SK-N-MC (cell line): Measurements from ENCODE around the gene BTRC.

Experiments used
- DNase-seq: peaks from one replicate; pipeline ENCODE4 v3.0.0-alpha.2; 2011; ENCODE audit warnings: low read depth, low spot score
- H3K27ac ChIP-seq: fragments of 200-600 bp; sonication (generic); 2 replicates; pipeline ENCODE4 v1.5.1; 2016; ENCODE audit warnings: mixed run types
- H3K36me3 ChIP-seq: fragments of 200-600 bp; sonication (generic); 2 replicates; pipeline ENCODE4 v1.6.1; 2017; ENCODE audit warnings: antibody characterized with exemption, low read length, mixed read lengths; ENCODE audit not compliant: insufficient read depth
- H3K4me3 ChIP-seq: fragments of 200-600 bp; sonication (generic); 2 replicates; pipeline ENCODE4 v1.5.1; 2016
- H3K9ac ChIP-seq: fragments of 200-600 bp; sonication (generic); 2 replicates; pipeline ENCODE4 v1.8.0; 2017; ENCODE audit warnings: mixed run types, mixed read lengths; ENCODE audit not compliant: insufficient read length
- H3K9me3 ChIP-seq: fragments of 200-600 bp; sonication (generic); 2 replicates; pipeline ENCODE4 v1.6.1; 2017; ENCODE audit warnings: low read depth, mild to moderate bottlenecking, antibody characterized with exemption, low read length, moderate library complexity, mixed read lengths
- EZH2 ChIP-seq: fragments of 200-600 bp; sonication (generic); IDR thresholded peaks from one replicate; pipeline ENCODE4 v1.6.1; 2017; ENCODE audit warnings: antibody characterized with exemption
- FOXP2 ChIP-seq: optimal IDR thresholded peaks from 2 replicates; pipeline ENCODE3; 2011; ENCODE audit warnings: mild to moderate bottlenecking, moderate library complexity; ENCODE audit not compliant: insufficient read depth; ENCODE audit errors: extremely low read length, control extremely low read depth
- POLR2AphosphoS5 ChIP-seq: IDR thresholded peaks from 2 replicates; pipeline ENCODE4 v1.6.1; 2012; ENCODE audit warnings: mild to moderate bottlenecking, low read depth, low read length, borderline replicate concordance

Gene BTRC

DNA sequence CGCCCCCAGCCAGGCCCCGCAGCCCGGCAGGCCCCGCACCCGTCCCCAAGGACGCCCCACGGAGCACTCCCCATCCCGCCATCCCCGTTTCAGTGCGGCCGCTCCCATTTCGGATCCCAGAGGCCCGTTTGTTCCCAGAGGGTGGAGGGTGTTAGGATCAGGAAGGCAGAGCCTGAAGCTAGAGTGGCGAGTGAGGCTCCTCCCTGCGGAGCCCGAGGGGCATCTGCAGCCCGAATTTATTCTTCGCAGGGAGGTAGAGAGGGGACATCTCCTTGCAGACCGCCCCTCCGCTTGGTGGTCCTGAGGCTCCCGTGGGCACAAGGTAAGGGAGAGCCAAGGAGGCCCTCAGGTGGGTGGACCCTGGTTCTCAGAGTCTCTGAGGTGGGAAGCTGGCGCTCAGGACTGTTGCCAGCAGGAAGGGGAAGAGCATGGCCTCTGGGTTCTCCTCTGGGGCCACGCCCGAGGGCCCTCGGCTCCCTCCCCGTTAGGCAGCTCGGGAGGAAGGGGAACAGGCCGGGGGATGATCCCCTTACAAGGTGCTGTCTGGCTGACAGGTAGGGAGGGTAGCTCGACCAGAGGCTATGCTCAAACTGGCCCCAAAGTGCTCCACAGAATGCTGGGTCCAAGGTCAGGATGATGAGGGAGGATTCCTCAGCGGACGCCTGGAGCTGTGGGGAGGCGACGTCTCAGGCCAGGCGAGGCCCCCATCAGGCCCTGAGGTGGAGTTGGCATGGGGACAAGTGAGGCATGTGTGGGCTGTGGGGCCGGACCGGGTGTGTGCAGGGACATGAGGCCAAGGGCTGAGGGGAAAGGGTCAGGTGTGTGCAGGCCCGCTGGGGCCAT is 216.7 kb downstream of the BTRC start:
- TF ChIP-seq POLR2AphosphoS5: no peak
- no peak for TF ChIP-seq EZH2
- TF ChIP-seq FOXP2: no peak
- Histone ChIP-seq H3K36me3 (no peaks in the 10 kb centered on the region), H3K9ac (no peak overlapping the region), H3K27ac (no peak overlapping the region), H3K9me3 (no peaks in the 10 kb centered on the region), H3K4me3 (peak overlapping the region; percentile 76)
- DNase-seq: no peak

DNA sequence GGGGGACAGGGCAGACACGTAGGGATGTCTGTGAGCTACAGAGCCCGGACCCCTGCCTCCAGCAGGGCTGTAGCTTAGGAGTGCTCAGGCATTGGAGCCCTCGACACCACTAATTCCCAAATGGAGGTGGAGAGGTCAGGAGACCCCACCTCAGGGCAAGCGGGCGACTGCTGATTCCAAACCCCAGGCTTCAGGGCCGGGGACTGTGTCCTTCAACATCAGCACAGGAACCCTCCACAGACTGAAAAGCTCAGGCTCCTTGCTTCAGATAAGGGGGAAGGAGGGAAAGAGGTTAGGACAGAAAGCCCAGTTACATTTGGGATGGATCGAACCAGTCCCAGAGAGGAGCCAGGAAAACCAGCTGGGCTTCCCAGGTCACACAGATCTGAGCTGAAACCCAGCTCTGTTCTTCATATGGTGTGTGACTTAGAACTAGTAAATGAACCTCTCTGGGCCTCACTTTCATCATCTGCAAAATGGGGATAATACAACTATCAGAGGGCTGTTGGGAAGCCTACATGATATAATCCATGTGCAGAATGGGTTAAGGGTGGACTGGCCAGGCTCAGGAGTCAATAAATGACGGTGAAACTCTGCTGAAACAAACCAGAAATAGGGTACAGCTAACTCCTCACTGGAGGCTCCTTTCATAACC is 217.4 kb downstream of the BTRC start:
- Histone ChIP-seq H3K9me3 (no peaks in the 10 kb centered on the region), H3K4me3 (no peak overlapping the region), H3K9ac (no peak overlapping the region), H3K27ac (no peak overlapping the region), H3K36me3 (no peaks in the 10 kb centered on the region)
- no peak for DNase-seq
- no peak for TF ChIP-seq EZH2
- no peak for TF ChIP-seq POLR2AphosphoS5
- no peak for TF ChIP-seq FOXP2

DNA sequence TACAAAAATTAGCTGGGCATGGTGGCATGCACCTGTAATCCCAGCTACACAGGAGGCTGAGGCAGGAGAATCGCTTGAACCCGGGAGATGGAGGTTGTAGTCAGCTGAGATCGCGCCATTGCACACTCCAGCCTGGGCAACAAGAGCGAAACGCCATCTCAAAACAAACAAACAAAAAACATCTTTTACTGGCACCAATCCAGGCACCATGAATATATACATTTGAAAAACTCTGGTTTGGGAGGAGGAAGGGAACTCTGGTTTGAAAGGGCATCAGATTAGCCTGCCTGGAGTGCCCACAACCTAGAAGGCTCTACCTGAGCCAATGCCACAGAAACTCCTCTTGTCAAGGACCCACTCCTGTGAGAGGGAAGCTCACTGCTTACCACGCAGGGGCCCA is 218.2 kb downstream of the BTRC start:
- Histone ChIP-seq H3K27ac (no peak overlapping the region), H3K4me3 (no peak overlapping the region), H3K9me3 (no peaks in the 10 kb centered on the region), H3K36me3 (no peaks in the 10 kb centered on the region), H3K9ac (no peak overlapping the region)
- no peak for DNase-seq
- no peak for TF ChIP-seq EZH2
- no peak for TF ChIP-seq POLR2AphosphoS5

- H3K9me3 ChIP-seq: no peaks in the 10 kb centered on the region
- no peak for TF ChIP-seq POLR2AphosphoS5
- TF ChIP-seq FOXP2: no peak
- no peak for TF ChIP-seq EZH2
- DNase-seq: no peak
- H3K27ac ChIP-seq: no peak overlapping the region
- H3K36me3 ChIP-seq: no peaks in the 10 kb centered on the region
- H3K4me3 ChIP-seq: no peak overlapping the region
- H3K9ac ChIP-seq: no peak overlapping the region
These were observed 218.8 kb downstream of the BTRC start for GRCh38 chr10:101572785-101573184.

GRCh38 chr10:101573885-101574753 is 220.2 kb downstream of the BTRC start:
- H3K9ac ChIP-seq: no peak overlapping the region
- DNase-seq: no peak
- TF ChIP-seq FOXP2 (no peak), POLR2AphosphoS5 (no peak), EZH2 (no peak)
- H3K4me3 ChIP-seq: peak overlapping the region; percentile 28
- H3K9me3 ChIP-seq: no peaks in the 10 kb centered on the region
- no peak overlapping the region for H3K27ac ChIP-seq
- no peaks in the 10 kb centered on the region for H3K36me3 ChIP-seq

DNA sequence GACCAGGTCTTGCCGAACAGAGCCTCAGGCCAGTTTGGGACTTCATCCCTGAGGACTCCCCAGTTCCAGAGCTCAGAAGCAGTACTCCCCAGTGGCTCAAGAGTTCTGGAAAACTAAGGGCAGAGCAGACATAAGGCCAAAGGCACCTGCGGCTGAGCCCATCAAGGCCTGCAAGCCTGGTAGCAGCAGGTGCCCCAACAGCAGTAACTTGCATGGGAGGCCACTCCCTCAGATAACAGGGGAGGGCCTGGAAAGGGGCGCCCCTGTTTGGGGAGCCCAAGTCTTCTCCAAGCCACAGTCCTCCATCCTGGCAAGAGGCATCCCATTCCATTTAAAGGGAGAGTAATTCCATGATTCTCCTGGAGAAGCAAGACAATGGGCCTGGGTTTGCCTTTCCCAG is 221.1 kb downstream of the BTRC start:
- Histone ChIP-seq H3K4me3 (no peak overlapping the region), H3K9ac (no peak overlapping the region)

GRCh38 chr10:101575580-101576210 is 221.7 kb downstream of the BTRC start:
- no peak overlapping the region for H3K27ac ChIP-seq
- no peaks in the 10 kb centered on the region for H3K36me3 ChIP-seq
- no peak overlapping the region for H3K4me3 ChIP-seq
- H3K9ac ChIP-seq: no peak overlapping the region
- no peak for TF ChIP-seq FOXP2
- TF ChIP-seq EZH2: no peak
- TF ChIP-seq POLR2AphosphoS5: no peak
- H3K9me3 ChIP-seq: no peaks in the 10 kb centered on the region
- DNase-seq: no peak

More for the DNA sequence above, 221.1 kb downstream of the BTRC start:
- no peak for DNase-seq
- Histone ChIP-seq H3K36me3 (no peaks in the 10 kb centered on the region), H3K27ac (no peak overlapping the region), H3K9me3 (no peaks in the 10 kb centered on the region)
- TF ChIP-seq POLR2AphosphoS5 (no peak), EZH2 (no peak), FOXP2 (no peak)

- Histone ChIP-seq H3K27ac (no peak overlapping the region), H3K9me3 (no peaks in the 10 kb centered on the region), H3K4me3 (no peak overlapping the region), H3K9ac (no peak overlapping the region), H3K36me3 (no peaks in the 10 kb centered on the region)
- no peak for TF ChIP-seq POLR2AphosphoS5
- no peak for TF ChIP-seq EZH2
- TF ChIP-seq FOXP2: no peak
- DNase-seq: no peak
These were observed 222.4 kb downstream of the BTRC start for GRCh38 chr10:101576211-101576863.
